ENCODE results near the gene FAM131A. TPM values are rescaled to one million over a fixed set of nuclear protein-coding genes. Genes with fewer than 3 reads are reported as not detected.

The FAM131A gene
- total RNA-seq, 1 donor from 2014 or later, result 30.2 TPM

DNA sequence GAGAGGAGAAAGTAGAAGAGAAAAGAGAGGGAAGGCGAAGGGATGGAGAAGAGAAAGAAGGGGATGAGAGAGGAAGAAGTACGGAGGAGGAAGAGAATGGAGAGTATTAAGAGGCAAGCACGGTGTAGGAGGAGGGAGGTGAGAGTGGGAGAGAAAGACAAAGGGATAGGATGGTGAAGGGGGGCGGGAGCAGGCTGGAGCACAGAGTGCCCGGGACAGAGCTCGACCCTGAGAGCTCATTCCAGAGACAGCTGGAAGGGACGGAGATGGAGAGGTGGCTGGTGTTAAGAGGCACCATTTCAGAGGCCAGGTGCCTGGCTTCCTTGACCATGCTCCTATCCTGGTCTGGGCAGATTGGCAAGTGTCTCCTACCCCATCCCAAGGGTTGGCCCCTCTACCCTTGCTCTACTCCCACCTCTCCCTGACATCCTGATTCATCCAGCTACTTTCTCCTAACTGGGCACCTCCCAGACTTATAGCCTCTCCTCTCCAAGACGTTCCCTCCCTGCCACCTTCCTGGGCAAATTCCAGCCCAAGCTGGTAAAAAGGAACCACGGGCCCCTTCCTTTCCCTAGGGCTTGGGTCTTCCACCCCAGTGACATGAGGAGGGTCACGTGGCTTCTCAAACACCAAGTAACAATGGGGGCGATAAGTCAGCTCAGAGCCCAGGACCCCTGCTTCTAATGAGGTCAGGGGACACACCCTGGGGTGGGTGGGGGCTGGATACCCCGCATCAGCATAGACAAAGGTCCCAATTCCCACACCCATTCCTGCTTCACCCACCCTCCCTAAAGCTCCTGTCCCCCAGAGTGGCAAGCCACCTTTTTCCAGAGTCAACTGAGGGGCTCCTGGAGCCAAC lies 22.9 kb downstream of the FAM131A start:
- H3K9me3 ChIP-seq (replicated peaks), result no peaks in the 10 kb centered on the region
- H3K36me3 ChIP-seq, result peaks cover 18% of the 10 kb centered on the region
- intact Hi-C loops (cut with micrococcal nuclease), result no loop called here
- no peak for DNase-seq
- TF ChIP-seq, protein P1, sequence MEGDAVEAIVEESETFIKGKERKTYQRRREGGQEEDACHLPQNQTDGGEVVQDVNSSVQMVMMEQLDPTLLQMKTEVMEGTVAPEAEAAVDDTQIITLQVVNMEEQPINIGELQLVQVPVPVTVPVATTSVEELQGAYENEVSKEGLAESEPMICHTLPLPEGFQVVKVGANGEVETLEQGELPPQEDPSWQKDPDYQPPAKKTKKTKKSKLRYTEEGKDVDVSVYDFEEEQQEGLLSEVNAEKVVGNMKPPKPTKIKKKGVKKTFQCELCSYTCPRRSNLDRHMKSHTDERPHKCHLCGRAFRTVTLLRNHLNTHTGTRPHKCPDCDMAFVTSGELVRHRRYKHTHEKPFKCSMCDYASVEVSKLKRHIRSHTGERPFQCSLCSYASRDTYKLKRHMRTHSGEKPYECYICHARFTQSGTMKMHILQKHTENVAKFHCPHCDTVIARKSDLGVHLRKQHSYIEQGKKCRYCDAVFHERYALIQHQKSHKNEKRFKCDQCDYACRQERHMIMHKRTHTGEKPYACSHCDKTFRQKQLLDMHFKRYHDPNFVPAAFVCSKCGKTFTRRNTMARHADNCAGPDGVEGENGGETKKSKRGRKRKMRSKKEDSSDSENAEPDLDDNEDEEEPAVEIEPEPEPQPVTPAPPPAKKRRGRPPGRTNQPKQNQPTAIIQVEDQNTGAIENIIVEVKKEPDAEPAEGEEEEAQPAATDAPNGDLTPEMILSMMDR (IDR thresholded peaks at IDR 0.05; ENCODE audit: borderline replicate concordance), result no peak
- peaks cover 47% of the 10 kb centered on the region for H3K4me1 ChIP-seq
- peak overlapping the region; percentile 97 for H3K4me3 ChIP-seq
- no peaks in the 10 kb centered on the region for H3K27me3 ChIP-seq (ENCODE audit: low read depth)
- H3K27ac ChIP-seq (replicated peaks), result peak overlapping the region; percentile 100

DNA sequence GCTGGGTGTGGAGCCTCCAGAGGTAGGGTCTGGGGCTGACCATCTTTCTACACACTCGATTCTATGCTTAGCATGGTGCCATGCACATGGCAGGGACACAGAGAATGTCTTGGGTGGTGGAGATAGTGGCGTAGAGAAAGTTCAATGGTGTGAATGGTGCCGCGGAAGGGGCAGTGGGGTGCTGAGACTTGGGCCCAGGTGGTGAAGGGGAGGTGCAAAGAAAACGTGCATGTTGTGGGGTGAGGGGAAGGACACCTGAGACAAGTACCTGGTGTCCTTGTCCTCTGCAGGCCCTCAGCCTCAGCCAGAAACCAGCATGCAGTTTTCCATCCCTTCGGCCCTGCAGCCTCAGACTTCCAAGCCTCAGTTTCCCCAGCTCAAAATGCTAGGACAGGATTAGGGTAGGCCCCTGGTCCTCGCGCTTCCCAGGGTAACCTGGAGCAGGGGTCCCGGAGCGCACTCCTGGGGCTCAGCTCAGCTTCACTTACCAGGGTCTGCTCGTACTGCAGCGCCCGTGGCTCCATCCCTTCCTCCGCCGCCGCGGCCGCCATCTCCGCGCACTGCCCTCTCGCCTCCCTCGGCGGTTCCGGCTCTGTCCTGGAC lies 23.6 kb downstream of the FAM131A start:
- Histone ChIP-seq H3K27me3 (ENCODE audit: low read depth) (no peaks in the 10 kb centered on the region), H3K9me3 (replicated peaks) (no peaks in the 10 kb centered on the region), H3K4me3 (peak overlapping the region; percentile 97), H3K27ac (replicated peaks) (peak overlapping the region; percentile 100), H3K36me3 (peaks cover 15% of the 10 kb centered on the region), H3K4me1 (peaks cover 47% of the 10 kb centered on the region)
- TF ChIP-seq, protein P1 (IDR thresholded peaks at IDR 0.05; ENCODE audit: borderline replicate concordance), result no peak
- no peak for DNase-seq
- intact Hi-C loops (cut with micrococcal nuclease), result no loop called here

DNA sequence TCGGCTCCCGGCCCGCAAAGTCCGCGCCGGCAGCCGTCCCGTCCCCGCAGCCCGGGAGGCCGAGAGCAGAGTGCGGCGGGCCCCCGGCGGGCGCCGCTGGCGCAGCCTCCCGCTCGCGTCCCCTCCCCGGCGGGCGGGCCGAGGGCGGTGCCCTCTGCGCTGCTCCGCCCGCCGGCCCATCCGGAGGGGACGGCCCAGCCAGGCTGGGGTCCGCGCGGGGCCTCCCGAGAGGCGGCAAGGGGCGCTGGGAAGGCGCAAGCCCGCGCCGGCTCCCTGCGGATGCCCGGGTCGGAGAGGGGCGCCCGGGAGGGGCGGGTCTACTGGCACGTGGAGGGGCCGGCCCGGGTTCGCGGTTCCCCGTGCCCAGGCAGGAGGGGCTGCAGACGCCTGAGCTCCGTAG lies 24.1 kb downstream of the FAM131A start, which contains the start of the genes CLCN2 and POLR2H:
Gene CLCN2 (minus strand): TSS at position 74 of the 400 bp plus-strand sequence. CDS start 126 bp downstream, outside the sequence.
Gene POLR2H (plus strand): TSS at position 179 of the 400 bp plus-strand sequence. CDS start 1,783 bp downstream, outside the sequence.
- peak; percentile 54 for DNase-seq
- TF ChIP-seq, protein P1 (IDR thresholded peaks at IDR 0.05; ENCODE audit: borderline replicate concordance), result peak; percentile 8
- peak within 1 kb of the TSS; percentile 97 for H3K4me3 ChIP-seq
- no peaks in the 10 kb centered on the region for H3K9me3 ChIP-seq (replicated peaks)
- peaks cover 17% of the 10 kb centered on the region for H3K36me3 ChIP-seq
- no peaks in the 10 kb centered on the region for H3K27me3 ChIP-seq (ENCODE audit: low read depth)
- intact Hi-C loops (cut with micrococcal nuclease), result no loop called here
- H3K27ac ChIP-seq (replicated peaks), result peak within 1 kb of the TSS; percentile 100
- peaks cover 47% of the 10 kb centered on the region for H3K4me1 ChIP-seq

DNA sequence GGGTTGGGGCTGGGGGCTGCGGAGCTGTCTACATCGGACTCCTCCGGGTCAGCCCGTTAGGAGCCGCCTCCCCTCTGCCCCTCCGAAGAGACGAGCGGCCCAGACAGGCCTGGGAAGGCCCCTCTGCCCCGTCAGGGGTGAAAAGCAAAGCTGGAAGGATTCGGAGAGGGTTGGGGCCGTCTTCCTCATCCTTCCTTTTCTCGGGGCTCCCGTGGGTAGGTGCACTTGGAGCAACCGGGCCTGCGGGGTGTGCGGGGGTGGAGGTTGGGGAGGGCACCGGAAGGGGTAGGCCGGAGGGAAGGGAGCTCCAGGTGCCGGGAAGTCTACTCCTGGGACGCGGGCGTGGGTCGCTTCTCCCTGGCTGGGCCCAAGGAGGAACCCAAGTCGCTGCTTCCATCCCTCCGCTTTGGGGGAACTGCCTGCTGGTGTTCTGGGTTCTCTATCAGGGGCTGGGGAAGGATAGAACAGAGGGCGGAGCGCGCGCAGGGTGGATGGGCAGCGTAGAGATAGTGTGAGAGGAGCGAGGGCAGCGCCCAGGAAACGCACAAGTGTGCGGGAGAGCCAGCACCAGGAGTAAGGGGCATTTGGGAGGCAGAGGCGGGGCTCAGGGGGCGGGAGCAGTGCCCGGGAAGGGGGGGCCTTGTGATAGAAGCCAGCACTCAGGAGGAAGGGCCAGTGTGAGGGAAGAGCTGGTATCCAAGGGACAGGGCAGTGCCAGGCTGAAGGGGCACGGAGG lies 24.7 kb downstream of the FAM131A start:
- TF ChIP-seq, protein P1 (IDR thresholded peaks at IDR 0.05; ENCODE audit: borderline replicate concordance), result no peak
- H3K27ac ChIP-seq (replicated peaks), result peak overlapping the region; percentile 100
- peaks cover 47% of the 10 kb centered on the region for H3K4me1 ChIP-seq
- H3K9me3 ChIP-seq (replicated peaks), result no peaks in the 10 kb centered on the region
- intact Hi-C loops (cut with micrococcal nuclease), result no loop called here
- H3K27me3 ChIP-seq (ENCODE audit: low read depth), result no peaks in the 10 kb centered on the region
- DNase-seq, result peak; percentile 68
- peaks cover 21% of the 10 kb centered on the region for H3K36me3 ChIP-seq
- H3K4me3 ChIP-seq, result peak overlapping the region; percentile 97
